ENCODE measurements around the gene MAD1L1. TPM values are rescaled to one million over a fixed set of nuclear protein-coding genes. Genes with fewer than 3 reads are reported as not detected.

Gene MAD1L1
- total and polyA plus RNA-seq, 2 of the 8 experiments (the other 6 are each of a cell fraction or from before 2014, with no cell fraction given), result 40.4 to 44.6 TPM

GRCh38 chr7:1895664-1896515, 336.9 kb downstream of the MAD1L1 start:
- H3K4me3 ChIP-seq (ENCODE audit: extremely low read depth in 1 of 4, insufficient read depth in 2 of 4, low read depth in 3 of 4, low read length in 4 of 4), result no peak overlapping the region
- peak overlapping the region; percentile 63 for H4K8ac ChIP-seq (ENCODE audit: extremely low read depth, insufficient read depth, low read length)
- H2AFZ ChIP-seq (ENCODE audit: low read length), result no peak overlapping the region
- 94% methylated on average over 28 of the region's 30 CpGs; no CpG with 5 or more reads in 1 of the 2 experiments for WGBS, 2 experiments (ENCODE audit: extremely low coverage in 1 of 2, insufficient coverage in 1 of 2, insufficient read length in 1 of 2, insufficient replicate concordance in 2 of 2, low coverage in 1 of 2, low lambda C conversion rate in 2 of 2, missing lambda C conversion rate in 1 of 2)
- ChIA-PET POLR2A (ENCODE audit: partially characterized antibody) (no interaction called here), CTCF (ENCODE audit: partially characterized antibody) (interaction anchor here (0.9 to 6.1 kb wide), 6 partner anchors 11 to 30 kb away, joined by 3 to 49 read pairs (median 4); no protein-coding TSS in a partner anchor)
- H3K27me3 ChIP-seq (replicated peaks in 1 of 4; ENCODE audit: control insufficient read depth in 3 of 4, extremely low read depth in 1 of 4, insufficient read depth in 3 of 4, low read length in 3 of 4), result no peaks in the 10 kb centered on the region
- no peak overlapping the region for H2BK15ac ChIP-seq (ENCODE audit: low read length)
- H3K9ac ChIP-seq (replicated peaks in 1 of 4; ENCODE audit: extremely low read depth in 1 of 4, low read depth in 3 of 4, low read length in 3 of 4), result no peak overlapping the region
- H2AK5ac ChIP-seq (ENCODE audit: low read depth, low read length), result no peak overlapping the region
- no peaks in the 10 kb centered on the region for H3K79me2 ChIP-seq (ENCODE audit: control insufficient read depth in 1 of 2, insufficient read depth in 2 of 2, low read length in 2 of 2)
- H3K18ac ChIP-seq (ENCODE audit: extremely low read depth, low read length), result peak overlapping the region; percentile 71; the same call in 1 of the 2 replicates
- no peak overlapping the region for H3K56ac ChIP-seq (replicated peaks; ENCODE audit: insufficient read length, low read depth, low read length)
- H4K20me1 ChIP-seq (replicated peaks in 1 of 2; ENCODE audit: control insufficient read depth in 1 of 2, insufficient read depth in 2 of 2, low read length in 2 of 2), result peaks cover 0 to 3% of the 10 kb centered on the region in 2 experiments
- no peak overlapping the region for H4K91ac ChIP-seq (replicated peaks; ENCODE audit: insufficient read length, low read length)
- 0 out of 7 replicates have a peak, but pooled peaks cover 0 to 2% (median 0%) of the 10 kb centered on the region in 4 experiments for H3K4me1 ChIP-seq (replicated peaks in 1 of 4; ENCODE audit: control insufficient read depth in 3 of 4, insufficient read depth in 4 of 4, low read length in 3 of 4)
- no peaks in the 10 kb centered on the region for H3K36me3 ChIP-seq (ENCODE audit: control insufficient read depth in 2 of 4, insufficient read depth in 4 of 4, low read length in 3 of 4)
- no peak overlapping the region for H3K4me2 ChIP-seq (ENCODE audit: insufficient read depth in 1 of 2, low read depth in 2 of 2, low read length in 2 of 2)
- H2BK120ac ChIP-seq (replicated peaks; ENCODE audit: low read depth, low read length), result no peak overlapping the region
- no peaks in the 10 kb centered on the region; the same call in 1 of the 2 replicates for H3K79me1 ChIP-seq (ENCODE audit: low read depth, low read length)
- no peaks in the 10 kb centered on the region for H3K9me3 ChIP-seq (ENCODE audit: insufficient read depth in 2 of 2, low read depth in 1 of 2, low read length in 1 of 2)
- no peak overlapping the region for H3K14ac ChIP-seq (ENCODE audit: insufficient read length)
- H2BK5ac ChIP-seq (ENCODE audit: low read depth, low read length), result peak overlapping the region; percentile 89
- DNase-seq (ENCODE audit: low read depth in 1 of 2, low spot score in 2 of 2) (no peak), FAIRE-seq (no peak)
- peak overlapping the region; percentile 39; the same call in 1 of the 2 replicates for H2BK12ac ChIP-seq (ENCODE audit: low read depth, low read length)
- H4K5ac ChIP-seq (ENCODE audit: insufficient read length, low read depth, low read length), result no peak overlapping the region
- H3K4ac ChIP-seq (replicated peaks; ENCODE audit: insufficient read length, low read depth, low read length), result no peak overlapping the region
- H3K27ac ChIP-seq (ENCODE audit: low read depth, low read length), result peak overlapping the region; percentile 36; the same call in 1 of the 2 replicates
- H3K23me2 ChIP-seq (ENCODE audit: low read depth, low read length), result no peaks in the 10 kb centered on the region
- H3K23ac ChIP-seq (ENCODE audit: insufficient read length), result no peak overlapping the region
- TF ChIP-seq BRCA1 (IDR thresholded peaks at IDR 0.05; ENCODE audit: low read depth, low read length), result no peak
- no peak for TF ChIP-seq CHD1 (IDR thresholded peaks at IDR 0.05; ENCODE audit: low read depth, low read length)
- no peak for TF ChIP-seq TCF12 (IDR thresholded peaks at IDR 0.05; ENCODE audit: low read depth, low read length)
- TF ChIP-seq MAX (IDR thresholded peaks at IDR 0.05), result no peak
- no peak for TF ChIP-seq EGR1 (IDR thresholded peaks at IDR 0.05; ENCODE audit: borderline replicate concordance, low read depth, low read length)
- TF ChIP-seq SP2 (IDR thresholded peaks at IDR 0.05; ENCODE audit: low read length), result no peak
- TF ChIP-seq NRF1 (IDR thresholded peaks at IDR 0.05; ENCODE audit: low read depth, low read length), result no peak
- TF ChIP-seq YY1 (IDR thresholded peaks at IDR 0.05; ENCODE audit: low read depth, low read length), result no peak
- no peak for TF ChIP-seq ASH2L (IDR thresholded peaks at IDR 0.05; ENCODE audit: low read length)
- no peak overlapping the region for H2BK20ac ChIP-seq (ENCODE audit: low read length)
